Mucosa of gallbladder (tissue), 1 donor: Measurements from ENCODE around the gene CDKN2B-AS1. TPM values are rescaled to one million over a fixed set of nuclear protein-coding genes. Genes with fewer than 3 reads are reported as not detected.

Source experiments
- DNase-seq: peaks from one replicate; pipeline ENCODE4 v3.0.0-alpha.2; 2020; ENCODE audit warnings: low spot score
- total RNA-seq: library from RNA; stranded (reverse); gene quantifications from one replicate; pipeline ENCODE4 v1.2.1, GENCODE V29; 2021
- donor health status: DM: no; HTN: no; CAD: no.

CDKN2B-AS1 gene
- total RNA-seq, 1 donor from 2014 or later: 0.55 TPM

- no peak for DNase-seq
Observed at GRCh38 chr9:22084336-22085035, 89.9 kb downstream of the CDKN2B-AS1 start.

GRCh38 chr9:22088053-22088716 is 93.6 kb downstream of the CDKN2B-AS1 start:
- DNase-seq: no peak

GRCh38 chr9:22088717-22089061 is 94.1 kb downstream of the CDKN2B-AS1 start:
- no peak for DNase-seq

GRCh38 chr9:22097707-22098106 is 103.1 kb downstream of the CDKN2B-AS1 start:
- no peak for DNase-seq

GRCh38 chr9:22098643-22099332 is 104.2 kb downstream of the CDKN2B-AS1 start:
- DNase-seq: no peak

- DNase-seq: no peak
Observed at GRCh38 chr9:22100626-22101025, 106.0 kb downstream of the CDKN2B-AS1 start.

GRCh38 chr9:22102146-22103053 is 107.8 kb downstream of the CDKN2B-AS1 start:
- no peak for DNase-seq

- no peak for DNase-seq
Observed at GRCh38 chr9:22103685-22104575, 109.3 kb downstream of the CDKN2B-AS1 start.

- DNase-seq: no peak
Observed at GRCh38 chr9:22105005-22105722, 110.6 kb downstream of the CDKN2B-AS1 start.

- no peak for DNase-seq
Observed at GRCh38 chr9:22107202-22108045, 112.8 kb downstream of the CDKN2B-AS1 start.

- peak; percentile 22 for DNase-seq
Observed at GRCh38 chr9:22108581-22109370, 114.2 kb downstream of the CDKN2B-AS1 start.

GRCh38 chr9:22111176-22111953 is 116.8 kb downstream of the CDKN2B-AS1 start:
- no peak for DNase-seq

GRCh38 chr9:22111954-22112247 is 117.3 kb downstream of the CDKN2B-AS1 start:
- no peak for DNase-seq

- DNase-seq: no peak
Observed at GRCh38 chr9:22112870-22113821, 118.6 kb downstream of the CDKN2B-AS1 start.

GRCh38 chr9:22114956-22115355 is 120.4 kb downstream of the CDKN2B-AS1 start:
- DNase-seq: no peak

GRCh38 chr9:22116758-22117157 is 122.2 kb downstream of the CDKN2B-AS1 start:
- no peak for DNase-seq
